ENCODE results near the gene FBN1. TPM values are rescaled to one million over a fixed set of nuclear protein-coding genes. Genes with fewer than 3 reads are reported as not detected.

The FBN1 gene
- total and polyA plus RNA-seq, 2 donors = 6.3 to 19.5 TPM

GRCh38 chr15:48584090-48584811 is 61.3 kb downstream of the FBN1 start:
- Histone ChIP-seq H3K36me3 (ENCODE audit: control insufficient read depth in 2 of 2, insufficient read depth in 2 of 2, low read length in 1 of 2) (no peaks in the 10 kb centered on the region), H3K27me3 (ENCODE audit: control insufficient read depth in 2 of 2, insufficient read depth in 1 of 2, low read length in 1 of 2) (no peaks in the 10 kb centered on the region), H3K4me1 (ENCODE audit: control insufficient read depth in 2 of 2, insufficient read depth in 2 of 2, low read length in 2 of 2) (no peaks in the 10 kb centered on the region), H3K9me3 (ENCODE audit: control insufficient read depth in 2 of 2, insufficient read depth in 1 of 2, low read length in 1 of 2) (no peaks in the 10 kb centered on the region), H3K27ac (ENCODE audit: low read depth in 1 of 2, low read length in 1 of 2) (no peak overlapping the region), H3K4me3 (ENCODE audit: low read length in 2 of 2) (no peak overlapping the region)
- DNase-seq (ENCODE audit: low read depth in 6 of 9, low spot score in 9 of 9) = no peak
- WGBS = 88% methylated on average over 5 of the region's 5 CpGs

DNA sequence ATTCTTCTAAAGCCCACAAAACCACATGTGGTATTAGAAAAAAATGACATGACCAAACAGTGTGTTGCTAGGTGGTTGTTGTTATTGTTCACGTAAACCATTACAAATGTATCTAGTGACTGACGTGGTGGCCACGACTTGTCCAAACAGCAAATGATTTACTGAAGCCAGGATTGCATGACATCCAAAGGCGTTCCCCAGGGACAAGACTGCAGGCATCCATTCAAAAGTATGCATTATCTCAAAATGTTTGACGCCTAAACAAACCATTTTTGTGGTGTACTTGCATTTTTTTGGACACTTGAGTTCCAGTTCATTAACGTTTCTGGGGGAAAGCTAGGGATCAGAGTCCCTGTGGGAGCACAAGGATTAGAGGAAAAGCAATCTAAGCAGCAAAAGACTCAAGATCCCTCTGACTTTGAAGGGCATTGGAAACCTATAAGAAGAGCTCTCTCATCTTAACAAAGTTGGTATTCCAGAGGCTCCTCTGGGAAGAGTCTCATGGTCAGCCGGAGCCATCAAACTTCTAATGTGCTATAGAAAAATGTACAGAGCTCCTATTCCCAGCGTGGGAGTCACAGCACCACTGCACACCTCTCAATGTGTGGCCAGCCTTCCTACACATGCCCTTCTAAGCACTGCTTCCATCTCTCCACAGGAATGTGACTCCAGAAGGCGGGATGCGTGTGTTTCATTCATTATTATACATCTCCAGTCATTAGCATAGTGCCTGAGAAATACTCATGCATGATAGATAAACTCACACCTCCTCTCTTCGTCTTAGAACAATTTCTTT is 62.9 kb downstream of the FBN1 start:
- no peak for DNase-seq (ENCODE audit: low read depth in 6 of 9, low spot score in 9 of 9)
- Histone ChIP-seq H3K9me3 (ENCODE audit: control insufficient read depth in 2 of 2, insufficient read depth in 1 of 2, low read length in 1 of 2) (no peaks in the 10 kb centered on the region), H3K27me3 (ENCODE audit: control insufficient read depth in 2 of 2, insufficient read depth in 1 of 2, low read length in 1 of 2) (no peaks in the 10 kb centered on the region), H3K4me1 (ENCODE audit: control insufficient read depth in 2 of 2, insufficient read depth in 2 of 2, low read length in 2 of 2) (no peaks in the 10 kb centered on the region), H3K4me3 (ENCODE audit: low read length in 2 of 2) (no peak overlapping the region), H3K36me3 (ENCODE audit: control insufficient read depth in 2 of 2, insufficient read depth in 2 of 2, low read length in 1 of 2) (no peaks in the 10 kb centered on the region), H3K27ac (ENCODE audit: low read depth in 1 of 2, low read length in 1 of 2) (no peak overlapping the region)
- 89% methylated on average over 11 of the region's 11 CpGs for WGBS

DNA sequence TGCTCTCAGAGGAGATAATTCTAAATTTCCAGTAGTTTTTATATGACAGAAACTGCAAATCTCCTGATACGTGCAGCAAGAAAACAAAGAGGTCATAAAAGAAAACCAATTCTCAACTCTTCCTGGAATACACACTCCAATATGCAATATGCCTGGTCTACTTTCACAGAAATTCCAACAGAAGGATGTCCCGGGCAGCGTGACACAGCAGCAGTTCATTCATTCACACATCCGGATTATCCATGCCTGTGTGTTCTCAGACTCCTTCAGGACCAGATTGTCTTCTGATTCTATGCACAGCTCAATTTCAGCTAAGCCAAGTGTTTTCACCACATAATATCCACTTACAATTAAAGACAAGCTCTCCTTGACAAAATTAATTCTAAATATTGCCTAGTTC is 64.3 kb downstream of the FBN1 start:
- WGBS = 84% methylated on average over 4 of the region's 4 CpGs

DNA sequence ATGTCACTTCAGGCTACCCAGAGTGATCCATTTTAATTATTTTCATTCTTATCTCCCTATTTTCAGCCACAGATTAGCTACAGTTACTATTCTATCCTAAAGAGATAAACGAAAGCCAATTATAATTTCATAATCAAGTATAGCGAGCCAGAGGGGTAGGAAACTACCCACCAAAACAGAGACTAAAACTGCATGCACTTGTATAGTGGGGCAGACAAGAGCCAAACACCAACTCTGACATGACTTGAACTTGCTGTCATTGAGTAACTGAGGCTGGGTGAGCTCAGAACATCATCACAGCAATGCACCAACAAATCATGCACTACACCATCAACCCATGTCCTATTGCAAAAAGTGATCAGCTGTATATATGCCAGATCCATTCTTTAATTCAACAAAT is 64.8 kb downstream of the FBN1 start:
- no peaks in the 10 kb centered on the region for H3K27me3 ChIP-seq (ENCODE audit: control insufficient read depth in 2 of 2, insufficient read depth in 1 of 2, low read length in 1 of 2)
- no peaks in the 10 kb centered on the region for H3K36me3 ChIP-seq (ENCODE audit: control insufficient read depth in 2 of 2, insufficient read depth in 2 of 2, low read length in 1 of 2)
- H3K4me1 ChIP-seq (ENCODE audit: control insufficient read depth in 2 of 2, insufficient read depth in 2 of 2, low read length in 2 of 2) = no peaks in the 10 kb centered on the region
- WGBS = over 99% methylated on average over 2 of the region's 2 CpGs
- no peak overlapping the region for H3K27ac ChIP-seq (ENCODE audit: low read depth in 1 of 2, low read length in 1 of 2)
- H3K4me3 ChIP-seq (ENCODE audit: low read length in 2 of 2) = no peak overlapping the region
- no peak for DNase-seq (ENCODE audit: low read depth in 6 of 9, low spot score in 9 of 9)
- H3K9me3 ChIP-seq (ENCODE audit: control insufficient read depth in 2 of 2, insufficient read depth in 1 of 2, low read length in 1 of 2) = no peaks in the 10 kb centered on the region

More for the DNA sequence above, 64.3 kb downstream of the FBN1 start:
- H3K9me3 ChIP-seq (ENCODE audit: control insufficient read depth in 2 of 2, insufficient read depth in 1 of 2, low read length in 1 of 2) = no peaks in the 10 kb centered on the region
- H3K36me3 ChIP-seq (ENCODE audit: control insufficient read depth in 2 of 2, insufficient read depth in 2 of 2, low read length in 1 of 2) = no peaks in the 10 kb centered on the region
- H3K4me3 ChIP-seq (ENCODE audit: low read length in 2 of 2) = no peak overlapping the region
- H3K4me1 ChIP-seq (ENCODE audit: control insufficient read depth in 2 of 2, insufficient read depth in 2 of 2, low read length in 2 of 2) = no peaks in the 10 kb centered on the region
- no peak overlapping the region for H3K27ac ChIP-seq (ENCODE audit: low read depth in 1 of 2, low read length in 1 of 2)
- H3K27me3 ChIP-seq (ENCODE audit: control insufficient read depth in 2 of 2, insufficient read depth in 1 of 2, low read length in 1 of 2) = no peaks in the 10 kb centered on the region
- no peak for DNase-seq (ENCODE audit: low read depth in 6 of 9, low spot score in 9 of 9)

DNA sequence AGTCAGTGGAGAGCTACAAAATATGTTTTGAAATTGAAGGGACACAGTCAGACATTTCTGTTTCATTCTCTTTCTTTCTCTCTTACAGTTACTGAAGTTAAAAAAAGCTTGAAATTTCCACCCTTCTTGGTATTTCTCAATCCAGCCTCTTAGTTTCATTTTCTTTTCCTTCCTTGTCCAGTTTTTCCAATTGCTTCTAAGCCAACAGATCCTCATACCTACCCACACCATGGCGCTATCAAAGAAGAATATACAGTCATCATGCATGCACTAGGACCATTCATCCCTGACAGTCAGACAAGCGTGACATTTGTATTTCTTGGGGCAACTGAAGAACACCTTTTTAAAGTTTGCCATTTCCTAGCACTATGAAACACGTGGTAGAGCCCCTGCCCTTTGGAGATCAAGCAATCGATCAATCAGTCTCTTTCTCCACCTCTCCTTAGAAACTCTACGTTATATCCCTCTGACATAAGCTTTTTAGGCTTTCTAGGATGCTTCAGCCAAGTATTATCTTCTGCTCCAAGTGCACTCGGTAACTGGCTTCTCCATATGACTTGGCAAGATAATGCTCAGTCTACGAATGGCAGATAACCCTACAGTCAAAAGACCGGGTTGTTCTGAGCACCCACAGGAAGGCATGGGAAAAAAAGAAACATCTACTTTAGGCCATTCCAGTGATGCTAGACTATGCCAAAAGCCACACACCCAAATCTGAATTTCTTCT is 65.4 kb downstream of the FBN1 start:
- Histone ChIP-seq H3K27me3 (ENCODE audit: control insufficient read depth in 2 of 2, insufficient read depth in 1 of 2, low read length in 1 of 2) (no peaks in the 10 kb centered on the region), H3K4me3 (ENCODE audit: low read length in 2 of 2) (no peak overlapping the region), H3K4me1 (ENCODE audit: control insufficient read depth in 2 of 2, insufficient read depth in 2 of 2, low read length in 2 of 2) (no peaks in the 10 kb centered on the region), H3K27ac (ENCODE audit: low read depth in 1 of 2, low read length in 1 of 2) (no peak overlapping the region), H3K9me3 (ENCODE audit: control insufficient read depth in 2 of 2, insufficient read depth in 1 of 2, low read length in 1 of 2) (no peaks in the 10 kb centered on the region), H3K36me3 (ENCODE audit: control insufficient read depth in 2 of 2, insufficient read depth in 2 of 2, low read length in 1 of 2) (no peaks in the 10 kb centered on the region)
- no peak for DNase-seq (ENCODE audit: low read depth in 6 of 9, low spot score in 9 of 9)
- WGBS = 96% methylated on average over 8 of the region's 8 CpGs

GRCh38 chr15:48578965-48579364 is 66.5 kb downstream of the FBN1 start:
- Histone ChIP-seq H3K27me3 (ENCODE audit: control insufficient read depth in 2 of 2, insufficient read depth in 1 of 2, low read length in 1 of 2) (no peaks in the 10 kb centered on the region), H3K27ac (ENCODE audit: low read depth in 1 of 2, low read length in 1 of 2) (no peak overlapping the region), H3K4me1 (ENCODE audit: control insufficient read depth in 2 of 2, insufficient read depth in 2 of 2, low read length in 2 of 2) (no peaks in the 10 kb centered on the region), H3K9me3 (ENCODE audit: control insufficient read depth in 2 of 2, insufficient read depth in 1 of 2, low read length in 1 of 2) (no peaks in the 10 kb centered on the region), H3K36me3 (ENCODE audit: control insufficient read depth in 2 of 2, insufficient read depth in 2 of 2, low read length in 1 of 2) (no peaks in the 10 kb centered on the region), H3K4me3 (ENCODE audit: low read length in 2 of 2) (no peak overlapping the region)
- 90% methylated on average over 2 of the region's 2 CpGs for WGBS
- no peak for DNase-seq (ENCODE audit: low read depth in 6 of 9, low spot score in 9 of 9)

GRCh38 chr15:48577469-48577868 is 68.0 kb downstream of the FBN1 start:
- no peaks in the 10 kb centered on the region for H3K4me1 ChIP-seq (ENCODE audit: control insufficient read depth in 2 of 2, insufficient read depth in 2 of 2, low read length in 2 of 2)
- WGBS = 96% methylated on average over 7 of the region's 7 CpGs
- H3K27me3 ChIP-seq (ENCODE audit: control insufficient read depth in 2 of 2, insufficient read depth in 1 of 2, low read length in 1 of 2) = no peaks in the 10 kb centered on the region
- H3K4me3 ChIP-seq (ENCODE audit: low read length in 2 of 2) = no peak overlapping the region
- no peak overlapping the region for H3K27ac ChIP-seq (ENCODE audit: low read depth in 1 of 2, low read length in 1 of 2)
- no peak for DNase-seq (ENCODE audit: low read depth in 6 of 9, low spot score in 9 of 9)
- no peaks in the 10 kb centered on the region for H3K9me3 ChIP-seq (ENCODE audit: control insufficient read depth in 2 of 2, insufficient read depth in 1 of 2, low read length in 1 of 2)
- H3K36me3 ChIP-seq (ENCODE audit: control insufficient read depth in 2 of 2, insufficient read depth in 2 of 2, low read length in 1 of 2) = no peaks in the 10 kb centered on the region

DNA sequence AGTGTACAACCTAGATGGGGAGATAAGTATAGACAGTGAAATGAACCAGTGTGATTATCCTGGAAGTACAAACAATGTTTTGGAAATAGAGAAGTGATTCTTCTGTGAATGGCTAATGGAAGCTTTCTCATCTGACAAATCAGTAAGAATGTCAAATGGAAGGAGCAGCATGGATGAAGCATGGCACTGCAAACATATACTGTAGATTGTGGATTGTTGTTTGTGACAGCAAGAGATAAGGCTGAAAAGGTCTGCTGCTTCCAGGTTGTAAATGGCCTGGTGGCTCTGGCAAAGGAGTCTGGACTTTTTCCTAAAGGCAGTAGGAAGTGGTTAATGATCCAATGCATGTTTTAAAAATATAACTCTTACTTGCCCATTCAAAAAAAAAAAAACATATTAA is 71.3 kb downstream of the FBN1 start:
- Histone ChIP-seq H3K36me3 (ENCODE audit: control insufficient read depth in 2 of 2, insufficient read depth in 2 of 2, low read length in 1 of 2) (no peaks in the 10 kb centered on the region), H3K27ac (ENCODE audit: low read depth in 1 of 2, low read length in 1 of 2) (no peak overlapping the region)
- no peak for DNase-seq (ENCODE audit: low read depth in 6 of 9, low spot score in 9 of 9)

DNA sequence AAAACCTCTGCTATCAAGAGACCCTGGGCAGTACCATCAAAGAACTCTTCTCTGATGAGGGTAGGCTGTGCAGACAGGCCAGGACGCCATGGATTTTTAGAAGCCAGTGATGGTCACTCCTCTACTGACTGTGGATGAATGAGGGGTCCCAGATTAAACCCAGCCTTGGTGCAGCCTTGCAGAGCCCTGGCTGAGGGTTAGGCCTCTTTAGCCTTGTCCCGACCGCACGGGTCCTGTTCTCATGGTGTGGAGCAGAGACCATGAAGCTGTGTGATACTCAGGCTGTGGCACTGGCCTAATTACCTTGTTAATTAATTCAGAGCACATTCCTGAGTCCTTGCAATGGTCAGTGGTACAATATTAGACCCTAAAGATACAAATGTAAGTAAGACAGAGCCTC is 71.7 kb downstream of the FBN1 start:
- H3K27ac ChIP-seq (ENCODE audit: low read depth in 1 of 2, low read length in 1 of 2) = no peak overlapping the region
- H3K27me3 ChIP-seq (ENCODE audit: control insufficient read depth in 2 of 2, insufficient read depth in 1 of 2, low read length in 1 of 2) = no peaks in the 10 kb centered on the region
- no peak for DNase-seq (ENCODE audit: low read depth in 6 of 9, low spot score in 9 of 9)
- H3K9me3 ChIP-seq (ENCODE audit: control insufficient read depth in 2 of 2, insufficient read depth in 1 of 2, low read length in 1 of 2) = no peaks in the 10 kb centered on the region
- over 99% methylated on average over 4 of the region's 4 CpGs for WGBS
- no peak overlapping the region for H3K4me3 ChIP-seq (ENCODE audit: low read length in 2 of 2)
- H3K36me3 ChIP-seq (ENCODE audit: control insufficient read depth in 2 of 2, insufficient read depth in 2 of 2, low read length in 1 of 2) = no peaks in the 10 kb centered on the region
- no peaks in the 10 kb centered on the region for H3K4me1 ChIP-seq (ENCODE audit: control insufficient read depth in 2 of 2, insufficient read depth in 2 of 2, low read length in 2 of 2)

More for the DNA sequence above, 71.3 kb downstream of the FBN1 start:
- H3K9me3 ChIP-seq (ENCODE audit: control insufficient read depth in 2 of 2, insufficient read depth in 1 of 2, low read length in 1 of 2) = no peaks in the 10 kb centered on the region
- no peaks in the 10 kb centered on the region for H3K4me1 ChIP-seq (ENCODE audit: control insufficient read depth in 2 of 2, insufficient read depth in 2 of 2, low read length in 2 of 2)
- no peaks in the 10 kb centered on the region for H3K27me3 ChIP-seq (ENCODE audit: control insufficient read depth in 2 of 2, insufficient read depth in 1 of 2, low read length in 1 of 2)
- H3K4me3 ChIP-seq (ENCODE audit: low read length in 2 of 2) = no peak overlapping the region

All from thymus (tissue), 11 donors.